Measurements from ENCODE around the gene UIMC1. TPM values are rescaled to one million over a fixed set of nuclear protein-coding genes. Genes with fewer than 3 reads are reported as not detected.

Gene UIMC1
- total RNA-seq, 1 experiment from 2014 or later = 48.4 TPM

GRCh38 chr5:176863041-176863764, 143.4 kb downstream of the UIMC1 start:
- no peak for DNase-seq (ENCODE audit: low spot score)
- in situ Hi-C loops (cut with HindIII; ENCODE audit: low sequenced_read_pairs) = no loop called here

- in situ Hi-C loops (cut with HindIII; ENCODE audit: low sequenced_read_pairs) = no loop called here
- DNase-seq (ENCODE audit: low spot score) = no peak
These were observed 144.1 kb downstream of the UIMC1 start for GRCh38 chr5:176862330-176862995.

GRCh38 chr5:176861276-176861675, 145.3 kb downstream of the UIMC1 start:
- in situ Hi-C loops (cut with HindIII; ENCODE audit: low sequenced_read_pairs) = no loop called here

GRCh38 chr5:176860381-176860780, 146.2 kb downstream of the UIMC1 start:
- in situ Hi-C loops (cut with HindIII; ENCODE audit: low sequenced_read_pairs) = no loop called here
- no peak for DNase-seq (ENCODE audit: low spot score)

More at GRCh38 chr5:176861276-176861675, 145.3 kb downstream of the UIMC1 start:
- no peak for DNase-seq (ENCODE audit: low spot score)

GRCh38 chr5:176859916-176860315, 146.7 kb downstream of the UIMC1 start:
- no peak for DNase-seq (ENCODE audit: low spot score)
- in situ Hi-C loops (cut with HindIII; ENCODE audit: low sequenced_read_pairs) = no loop called here

- DNase-seq (ENCODE audit: low spot score) = no peak
- in situ Hi-C loops (cut with HindIII; ENCODE audit: low sequenced_read_pairs) = no loop called here
These were observed 148.7 kb downstream of the UIMC1 start for GRCh38 chr5:176857894-176858273.

- in situ Hi-C loops (cut with HindIII; ENCODE audit: low sequenced_read_pairs) = no loop called here
These were observed 149.2 kb downstream of the UIMC1 start for GRCh38 chr5:176857216-176857893.

GRCh38 chr5:176856746-176857145, 149.8 kb downstream of the UIMC1 start:
- in situ Hi-C loops (cut with HindIII; ENCODE audit: low sequenced_read_pairs) = no loop called here
- no peak for DNase-seq (ENCODE audit: low spot score)

More at GRCh38 chr5:176857216-176857893, 149.2 kb downstream of the UIMC1 start:
- DNase-seq (ENCODE audit: low spot score) = no peak

- in situ Hi-C loops (cut with HindIII; ENCODE audit: low sequenced_read_pairs) = no loop called here
- no peak for DNase-seq (ENCODE audit: low spot score)
These were observed 151.0 kb downstream of the UIMC1 start for GRCh38 chr5:176855598-176855997.

Other genes with a start within 250 kb of the UIMC1 start
- gene UNC5A, start 196.2 kb downstream of the UIMC1 start, total RNA-seq (2014; rRNA removed; shearing (Covaris generic)) = not detected in 2 replicates
- gene HK3, start 107.4 kb downstream of the UIMC1 start, total RNA-seq (2014; rRNA removed; shearing (Covaris generic)) = not detected in 2 replicates
- gene ZNF346, start 15.9 kb upstream of the UIMC1 start, total RNA-seq (2014; rRNA removed; shearing (Covaris generic)) = 25.4 and 27.5 TPM in 2 replicates
- gene FGFR4, start 80.1 kb upstream of the UIMC1 start, total RNA-seq (2014; rRNA removed; shearing (Covaris generic)) = 13.7 and 20.9 TPM in 2 replicates
- gene NSD1, start 127.0 kb upstream of the UIMC1 start, total RNA-seq (2014; rRNA removed; shearing (Covaris generic)) = 22.4 and 32.1 TPM in 2 replicates

Data from G401 (cell line).